HepG2 (cell line): Measurements from ENCODE around the gene ZNF318. TPM values are rescaled to one million over a fixed set of nuclear protein-coding genes. Genes with fewer than 3 reads are reported as not detected.
A peak's percentile ranks its signal among the peaks of the same experiment; 100 is the strongest.

Source experiments
- CENPT ChIP-seq: sonication (generic); formaldehyde crosslinking; IDR thresholded peaks from 2 replicates; pipeline ENCODE4 v1.8.0; 2022; ENCODE audit warnings: low read depth, mild to moderate bottlenecking, moderate library complexity, missing genetic modification reagents
- GATAD2A ChIP-seq: IDR thresholded peaks from 2 replicates; pipeline ENCODE4 v1.6.1; 2016
- MAX ChIP-seq: IDR thresholded peaks from 2 replicates; pipeline ENCODE4 v1.6.1; 2012; ENCODE audit warnings: inconsistent platforms
- NFAT5 ChIP-seq: sonication (generic); formaldehyde crosslinking; IDR thresholded peaks from 2 replicates; pipeline ENCODE4 v1.4.0; 2020; ENCODE audit warnings: missing genetic modification reagents
- NFYC ChIP-seq: IDR thresholded peaks from 2 replicates; pipeline ENCODE4 v1.6.1; 2016; ENCODE audit warnings: missing genetic modification reagents, missing compliant biosample characterization
- PAX8 ChIP-seq: sonication (generic); formaldehyde crosslinking; IDR thresholded peaks from 2 replicates; pipeline ENCODE4 v1.8.0; 2022; ENCODE audit warnings: mild to moderate bottlenecking, missing genetic modification reagents, borderline replicate concordance
- POGZ ChIP-seq: sonication (generic); formaldehyde crosslinking; IDR thresholded peaks from 2 replicates; pipeline ENCODE4 v1.4.0; 2020; ENCODE audit warnings: mild to moderate bottlenecking, missing genetic modification reagents
- RAD21 ChIP-seq: fragments of 450-650 bp; formaldehyde crosslinking; IDR thresholded peaks from 2 replicates; pipeline ENCODE4 v1.5.0; 2020; ENCODE audit warnings: mild to moderate bottlenecking
- SAFB2 ChIP-seq: sonication (generic); formaldehyde crosslinking; IDR thresholded peaks from 2 replicates; pipeline ENCODE4 v1.5.1; 2020; ENCODE audit warnings: missing genetic modification reagents, low read depth, mild to moderate bottlenecking, borderline replicate concordance
- SNRNP70 ChIP-seq: fragments of 200-400 bp; formaldehyde crosslinking; IDR thresholded peaks from 2 replicates; pipeline ENCODE4 v1.6.1; 2017; ENCODE audit warnings: mild to moderate bottlenecking, low read depth, low read length, moderate library complexity
- STAT5B ChIP-seq: sonication (generic); formaldehyde crosslinking; IDR thresholded peaks from 2 replicates; pipeline ENCODE4 v1.4.0; 2020; ENCODE audit warnings: missing genetic modification reagents
- TCF7L2 ChIP-seq: IDR thresholded peaks from 2 replicates; pipeline ENCODE4 v1.6.1; 2011; ENCODE audit warnings: mild to moderate bottlenecking, low read depth, low read length, moderate library complexity
- TFDP1 ChIP-seq: IDR thresholded peaks from 2 replicates; pipeline ENCODE4 v1.6.1; 2016; ENCODE audit warnings: missing compliant biosample characterization, missing genetic modification reagents, borderline replicate concordance
- ZBED4 ChIP-seq: sonication (generic); formaldehyde crosslinking; IDR thresholded peaks from 2 replicates; pipeline ENCODE4 v1.4.0; 2020; ENCODE audit warnings: missing genetic modification reagents, borderline replicate concordance
- ZNF33A ChIP-seq: sonication (generic); formaldehyde crosslinking; IDR thresholded peaks from 2 replicates; pipeline ENCODE4 v1.5.1; 2020; ENCODE audit warnings: missing genetic modification reagents, mild to moderate bottlenecking, moderate library complexity, borderline replicate concordance
- ZNF460 ChIP-seq: sonication (generic); formaldehyde crosslinking; IDR thresholded peaks from 2 replicates; pipeline ENCODE4 v1.5.1; 2020; ENCODE audit warnings: missing genetic modification reagents, mild to moderate bottlenecking, borderline replicate concordance
- ZNF570 ChIP-seq: sonication (generic); formaldehyde crosslinking; IDR thresholded peaks from 2 replicates; pipeline ENCODE4 v1.4.0; 2020; ENCODE audit warnings: mild to moderate bottlenecking, missing genetic modification reagents, borderline replicate concordance
- polyA plus RNA-seq, 8 experiments: library from polyadenylated mRNA; depleted of rRNA in 3 of 8; stranded (reverse) in 7 of 8; unstranded in 1 of 8; fragments of >200 nt; fragmentation: Illumina TruSeq in 4 of 8; extraction: Trizol in 4 of 8; gene quantifications; 2 replicates each; pipeline versions ENCODE4 v1.2.1 to v1.2.3, GENCODE V29; 2011 to 2016; ENCODE audit warnings: low read depth in 4 of 8, missing spikeins in 1 of 8, mixed read lengths in 1 of 8; ENCODE audit not compliant: insufficient read depth in 1 of 8
- total RNA-seq, 5 experiments: library from RNA; depleted of rRNA; stranded (reverse); fragments of >200 nt; fragmentation: Illumina TruSeq; extraction: Trizol; gene quantifications; 2 replicates each; pipeline ENCODE4 v1.2.3, GENCODE V29; 2016; ENCODE audit warnings: low read depth in 1 of 5
- TF ChIP-seq, protein P1 (sequence below): IDR thresholded peaks from 2 replicates; pipeline ENCODE4 v1.6.1; 2016

ZNF318 gene
- total and polyA plus RNA-seq, 2 of the 13 experiments (the other 11 are each of a cell fraction or from before 2014, with no cell fraction given) = 13.0 to 14.5 TPM

- no peak for TF ChIP-seq NFAT5 (CRISPR knock-in tag)
- no peak for TF ChIP-seq SNRNP70
- peak; percentile 24; the same call in 1 of the 2 replicates for TF ChIP-seq GATAD2A (CRISPR knock-in tag)
- TF ChIP-seq STAT5B (CRISPR knock-in tag) = no peak
- peak; percentile 68; the same call in 1 of the 2 replicates for TF ChIP-seq PAX8 (CRISPR knock-in tag)
- TF ChIP-seq, protein P1, sequence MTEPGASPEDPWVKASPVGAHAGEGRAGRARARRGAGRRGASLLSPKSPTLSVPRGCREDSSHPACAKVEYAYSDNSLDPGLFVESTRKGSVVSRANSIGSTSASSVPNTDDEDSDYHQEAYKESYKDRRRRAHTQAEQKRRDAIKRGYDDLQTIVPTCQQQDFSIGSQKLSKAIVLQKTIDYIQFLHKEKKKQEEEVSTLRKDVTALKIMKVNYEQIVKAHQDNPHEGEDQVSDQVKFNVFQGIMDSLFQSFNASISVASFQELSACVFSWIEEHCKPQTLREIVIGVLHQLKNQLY (CRISPR knock-in tag) = no peak
- TF ChIP-seq POGZ (CRISPR knock-in tag) = no peak; the same call in 1 of the 2 replicates
- peak; percentile 55 for TF ChIP-seq NFYC (CRISPR knock-in tag)
- TF ChIP-seq ZNF460 (CRISPR knock-in tag) = no peak
- 0 out of 2 replicates have a peak, but pooled peaks have one; percentile 17 for TF ChIP-seq RAD21 (CRISPR knock-in tag)
- no peak for TF ChIP-seq SAFB2
- no peak for TF ChIP-seq ZNF33A (CRISPR knock-in tag)
- TF ChIP-seq TFDP1 = peak; percentile 17; the same call in 1 of the 2 replicates
- no peak; the same call in 1 of the 2 replicates for TF ChIP-seq MAX
- TF ChIP-seq TCF7L2 = no peak
- no peak for TF ChIP-seq ZBED4
- no peak; the same call in 1 of the 2 replicates for TF ChIP-seq CENPT (CRISPR knock-in tag)
- no peak for TF ChIP-seq ZNF570 (CRISPR knock-in tag)
These were observed 61.1 kb downstream of the ZNF318 start, which contains the start of gene CRIP3 (continued) for GRCh38 chr6:43308101-43308989.
